Kidney (tissue), 14 donors: Measurements from ENCODE around the gene FLT1. TPM values are rescaled to one million over a fixed set of nuclear protein-coding genes. Genes with fewer than 3 reads are reported as not detected.

Experiments
- DNase-seq, 5 donors: peaks; one replicate each; pipeline ENCODE4 v3.0.0-alpha.2; 2013 to 2020
- FAIRE-seq: peaks from 2 replicates; lab custom pipeline; 2012; peaks lifted over from hg19 to GRCh38; lab: Jason Lieb, UNC
- H3K27ac ChIP-seq, 2 donors: one replicate each; pipeline ENCODE4 v1.7.0; 2013; ENCODE audit warnings: low read depth in 2 of 2, low read length in 2 of 2, inconsistent platforms in 1 of 2
- H3K27me3 ChIP-seq: one replicate; pipeline ENCODE4 v1.7.1; 2013; ENCODE audit warnings: low read length, inconsistent platforms; ENCODE audit not compliant: control insufficient read depth, insufficient read depth
- H3K36me3 ChIP-seq, 3 donors: one replicate each; pipeline versions ENCODE4 v1.7.0 to v1.7.1; 2013; ENCODE audit warnings: low read length in 3 of 3, control low read depth in 1 of 3, inconsistent platforms in 1 of 3; ENCODE audit not compliant: insufficient read depth in 3 of 3, control insufficient read depth in 2 of 3
- H3K4me1 ChIP-seq, 3 donors: one replicate each; pipeline versions ENCODE4 v1.7.0 to v1.7.1; 2013; ENCODE audit warnings: low read length in 3 of 3, inconsistent platforms in 1 of 3, low read depth in 1 of 3; ENCODE audit not compliant: control insufficient read depth in 2 of 3, insufficient read depth in 2 of 3
- H3K4me3 ChIP-seq, 3 donors: one replicate each; pipeline versions ENCODE4 v1.7.0 to v1.8.1; 2013; ENCODE audit warnings: low read length in 3 of 3, control low read depth in 1 of 3, inconsistent platforms in 1 of 3
- H3K9ac ChIP-seq, 3 donors: one replicate each; pipeline versions ENCODE4 v1.7.0 to v1.7.1; 2013; ENCODE audit warnings: low read length in 3 of 3, control low read depth in 1 of 3, inconsistent platforms in 1 of 3
- H3K9me3 ChIP-seq, 3 donors: one replicate each; pipeline versions ENCODE4 v1.7.0 to v1.7.1; 2013; ENCODE audit warnings: low read length in 3 of 3, control low read depth in 1 of 3, inconsistent platforms in 1 of 3; ENCODE audit not compliant: control insufficient read depth in 2 of 3, insufficient read depth in 1 of 3
- intact Hi-C: fragments of 100-400 bp; cut with DNase I; formaldehyde crosslinking; loops from one replicate; pipeline ENCODE4 v1.11.1; 2022
- polyA plus RNA-seq: library from polyadenylated mRNA; stranded (reverse); fragments of 350-450 nt; fragmentation: Illumina TruSeq; extraction: RNeasy Lipid Tissue Mini Kit (QIAGEN cat#74804); gene quantifications from one replicate; pipeline ENCODE4 v1.2.3, GENCODE V29; 2014; ENCODE audit warnings: low read depth, low replicate concordance; ENCODE audit not compliant: insufficient read depth
- total RNA-seq: library from RNA; stranded (reverse); fragmentation: NEBNext Ultra II Directional; extraction: Animal tissue kit (Norgen Biotek cat#: 25700); gene quantifications from one replicate; pipeline ENCODE4 v1.2.1, GENCODE V29; 2021
- TF ChIP-seq, protein P1 (sequence below): IDR thresholded peaks from 3 replicates; pipeline ENCODE4 v1.5.1; 2012; ENCODE audit warnings: mild to moderate bottlenecking, moderate library complexity, borderline replicate concordance; ENCODE audit not compliant: insufficient read depth; ENCODE audit errors: extremely low read depth
- donor health status: control.
- donor health status: control.
- donor health status: control.
- donor health status: control.
- donor health status: control.
- donor health status: DM: yes; HTN: yes; CAD: no.
- donor health status: Normal renal cell carcinoma (clear cell type).

The FLT1 gene
- total and polyA plus RNA-seq, 2 donors from 2014 or later, result 17.2 to 45.7 TPM

DNA sequence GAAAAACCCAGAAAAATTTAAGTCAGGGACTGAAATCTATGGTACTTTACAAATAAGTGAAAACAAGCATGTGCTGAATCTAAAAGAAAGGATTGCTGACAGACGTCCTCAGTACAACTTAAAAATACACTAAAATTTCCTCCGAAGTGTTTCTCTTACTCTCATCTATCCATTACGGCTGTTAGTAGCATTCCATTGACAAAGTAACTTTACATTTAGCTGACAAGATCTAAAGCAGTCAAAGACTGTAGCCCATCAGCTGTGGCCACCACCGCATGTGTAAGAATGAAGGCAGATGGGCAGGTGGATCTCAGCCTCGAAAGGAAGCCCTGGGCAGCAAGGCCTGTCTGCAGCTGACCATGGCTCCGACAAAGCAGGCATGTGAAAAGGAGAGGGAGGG is 59.0 kb downstream of the FLT1 start:
- TF ChIP-seq, protein P1, sequence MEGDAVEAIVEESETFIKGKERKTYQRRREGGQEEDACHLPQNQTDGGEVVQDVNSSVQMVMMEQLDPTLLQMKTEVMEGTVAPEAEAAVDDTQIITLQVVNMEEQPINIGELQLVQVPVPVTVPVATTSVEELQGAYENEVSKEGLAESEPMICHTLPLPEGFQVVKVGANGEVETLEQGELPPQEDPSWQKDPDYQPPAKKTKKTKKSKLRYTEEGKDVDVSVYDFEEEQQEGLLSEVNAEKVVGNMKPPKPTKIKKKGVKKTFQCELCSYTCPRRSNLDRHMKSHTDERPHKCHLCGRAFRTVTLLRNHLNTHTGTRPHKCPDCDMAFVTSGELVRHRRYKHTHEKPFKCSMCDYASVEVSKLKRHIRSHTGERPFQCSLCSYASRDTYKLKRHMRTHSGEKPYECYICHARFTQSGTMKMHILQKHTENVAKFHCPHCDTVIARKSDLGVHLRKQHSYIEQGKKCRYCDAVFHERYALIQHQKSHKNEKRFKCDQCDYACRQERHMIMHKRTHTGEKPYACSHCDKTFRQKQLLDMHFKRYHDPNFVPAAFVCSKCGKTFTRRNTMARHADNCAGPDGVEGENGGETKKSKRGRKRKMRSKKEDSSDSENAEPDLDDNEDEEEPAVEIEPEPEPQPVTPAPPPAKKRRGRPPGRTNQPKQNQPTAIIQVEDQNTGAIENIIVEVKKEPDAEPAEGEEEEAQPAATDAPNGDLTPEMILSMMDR, result no peak
- Histone ChIP-seq H3K27ac (no peak overlapping the region), H3K9ac (no peak overlapping the region), H3K4me3 (no peak overlapping the region), H3K4me1 (no peaks in the 10 kb centered on the region), H3K9me3 (no peaks in the 10 kb centered on the region), H3K27me3 (no peaks in the 10 kb centered on the region), H3K36me3 (no peaks in the 10 kb centered on the region)
- DNase-seq (no peak), FAIRE-seq (no peak)
- intact Hi-C loops, result no loop called here

DNA sequence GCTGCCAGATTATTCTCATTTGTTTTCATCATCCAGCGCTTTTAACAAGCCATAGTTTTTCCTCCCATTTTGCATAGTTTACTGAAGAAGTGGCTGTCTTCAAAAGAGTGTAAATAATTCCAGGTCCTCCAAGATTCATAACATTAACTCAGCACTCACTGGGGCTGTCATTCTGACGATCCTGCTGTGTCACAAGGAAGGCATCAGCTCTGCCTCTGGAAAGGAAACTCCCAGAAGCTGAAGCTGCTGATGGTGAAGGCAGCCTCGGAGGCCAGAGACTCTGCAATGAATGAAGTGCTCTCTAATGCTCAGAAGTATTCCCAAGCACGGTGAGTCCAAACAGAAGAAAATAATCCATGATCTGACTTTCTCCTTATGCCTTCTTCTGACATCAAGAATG is 60.0 kb downstream of the FLT1 start:
- Histone ChIP-seq H3K27me3 (no peaks in the 10 kb centered on the region), H3K9ac (no peak overlapping the region), H3K4me1 (no peaks in the 10 kb centered on the region), H3K9me3 (no peaks in the 10 kb centered on the region), H3K36me3 (no peaks in the 10 kb centered on the region), H3K27ac (no peak overlapping the region), H3K4me3 (no peak overlapping the region)
- intact Hi-C loops, result no loop called here
- FAIRE-seq (no peak), DNase-seq (no peak)
- TF ChIP-seq, protein P1, result no peak

DNA sequence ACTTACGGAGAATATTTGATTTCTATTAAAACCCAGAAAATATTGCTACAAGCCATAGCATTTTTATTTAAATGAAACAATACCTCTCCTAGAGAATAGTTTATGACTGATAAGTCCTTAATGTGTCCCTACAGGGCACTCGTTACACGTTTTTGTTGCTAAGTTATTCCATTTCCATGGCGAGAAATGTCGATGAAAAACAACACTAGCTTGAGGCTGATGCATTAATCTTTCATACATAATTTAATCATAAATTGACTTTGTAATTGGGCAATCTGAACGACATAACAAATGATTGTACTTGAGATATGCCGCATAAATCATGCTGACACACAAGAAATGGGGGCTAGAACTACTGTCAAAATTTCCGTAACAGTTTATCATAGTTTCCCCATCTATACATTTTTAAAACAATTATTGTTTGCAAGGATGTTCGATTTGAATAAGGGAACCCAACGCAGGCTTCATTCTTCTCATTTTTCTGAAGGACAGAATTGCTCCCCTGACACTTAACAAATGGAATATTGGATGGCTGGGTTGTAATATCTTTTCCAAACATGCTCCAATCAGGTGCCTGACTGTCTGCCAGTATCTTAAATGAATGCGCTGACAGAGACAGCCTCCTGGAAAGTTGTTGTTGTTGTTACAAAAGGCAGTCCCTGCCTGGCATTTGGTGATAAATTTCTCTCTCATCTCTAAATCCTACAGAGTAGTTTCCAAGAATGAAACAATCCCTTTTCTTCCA is 61.9 kb downstream of the FLT1 start:
- Histone ChIP-seq H3K36me3 (no peaks in the 10 kb centered on the region), H3K9me3 (no peaks in the 10 kb centered on the region), H3K4me1 (no peaks in the 10 kb centered on the region), H3K27me3 (no peaks in the 10 kb centered on the region), H3K9ac (no peak overlapping the region), H3K27ac (no peak overlapping the region), H3K4me3 (no peak overlapping the region)
- no peak for DNase-seq
- TF ChIP-seq, protein P1, result no peak
- no peak for FAIRE-seq
- intact Hi-C loops, result no loop called here
